ENCODE measurements around the gene IRF7. TPM values are rescaled to one million over a fixed set of nuclear protein-coding genes. Genes with fewer than 3 reads are reported as not detected.

Gene IRF7
- total and polyA plus RNA-seq, 2 of the 4 experiments (the other 2 are of a cell fraction), result 1.6 to 4.5 TPM

GRCh38 chr11:617912-618682 lies 2.3 kb upstream of the IRF7 start:
- Histone ChIP-seq H3K9me1 (ENCODE audit: insufficient read depth, low read length) (0 out of 2 replicates have a peak, but pooled peaks cover 3% of the 10 kb centered on the region), H2BK5ac (ENCODE audit: low read depth, low read length, poor library complexity, severe bottlenecking) (no peak overlapping the region), H2AFZ (replicated peaks; ENCODE audit: low read length, poor library complexity) (no peak overlapping the region), H3K79me1 (ENCODE audit: low read depth in 1 of 2, low read length in 2 of 2) (peaks cover 2 to 28% of the 10 kb centered on the region in 2 experiments; a peak in 3 of 4 replicates), H3K14ac (replicated peaks; ENCODE audit: low read depth, low read length) (no peak overlapping the region), H2BK120ac (ENCODE audit: low read depth, low read length) (no peak overlapping the region), H3K4ac (ENCODE audit: low read depth, low read length) (no peak overlapping the region), H2AK9ac (replicated peaks; ENCODE audit: low read depth, low read length, poor library complexity) (no peak overlapping the region), H3K4me2 (ENCODE audit: low read depth, low read length) (no peak overlapping the region), H4K8ac (ENCODE audit: low read depth in 2 of 2, low read length in 2 of 2) (no peak overlapping the region), H4K91ac (ENCODE audit: insufficient read depth, low read depth, low read length) (no peak overlapping the region), H3K9me3 (ENCODE audit: control insufficient read depth, insufficient read depth, low read length) (no peaks in the 10 kb centered on the region), H3K9ac (ENCODE audit: low read depth, low read length) (no peak overlapping the region), H4K5ac (ENCODE audit: low read depth, low read length) (no peak overlapping the region), H3K56ac (ENCODE audit: extremely low read depth, insufficient read depth, low read length) (no peak overlapping the region), H3K27me3 (ENCODE audit: control insufficient read depth, insufficient read depth, low read length) (no peaks in the 10 kb centered on the region), H3K4me3 (ENCODE audit: insufficient read depth, low read depth, low read length) (no peak overlapping the region), H2AK5ac (ENCODE audit: low read depth, low read length) (no peak overlapping the region), H3K36me3 (ENCODE audit: control insufficient read depth, insufficient read depth, low read length) (peaks cover 12% of the 10 kb centered on the region), H2BK15ac (ENCODE audit: low read depth, low read length) (no peak overlapping the region), H3K23ac (ENCODE audit: low read depth, low read length) (no peak overlapping the region), H4K20me1 (ENCODE audit: insufficient read depth, low read length) (peaks cover 18% of the 10 kb centered on the region), H3K4me1 (ENCODE audit: control insufficient read depth, insufficient read depth, low read length) (peaks cover 4% of the 10 kb centered on the region; the same call in 1 of the 2 replicates), H3K27ac (ENCODE audit: insufficient read depth, low read length) (no peak overlapping the region), H3K18ac (ENCODE audit: low read depth, low read length) (no peak overlapping the region), H2BK20ac (ENCODE audit: low read depth, low read length) (no peak overlapping the region)
- DNase-seq, result no peak
- no peak for ATAC-seq (ENCODE audit: low read depth)
- 96% methylated on average over 17 of the region's 25 CpGs; no CpG with 5 or more reads in 1 of the 2 experiments for WGBS, 2 experiments (ENCODE audit: extremely low coverage in 2 of 2, insufficient read length in 1 of 2)
- dilution Hi-C loops (cut with HindIII; ENCODE audit: low sequenced_read_pairs, unreplicated experiment) (no loop called here), intact Hi-C loops (cut with micrococcal nuclease) (no loop called here), in situ Hi-C loops (cut with MboI; ENCODE audit: low sequenced_read_pairs) (no loop called here)
- POLR2A ChIA-PET (ENCODE audit: unreplicated experiment), result no interaction called here
- no TSS peak for BruUV-seq (replicated peaks)
- TF ChIP-seq RFX5 (IDR thresholded peaks at IDR 0.05; ENCODE audit: low read depth, low read length) (no peak), BHLHE40 (IDR thresholded peaks at IDR 0.05; ENCODE audit: low read depth, low read length) (no peak), CEBPB (IDR thresholded peaks at IDR 0.05; ENCODE audit: low read depth, low read length) (no peak), USF2 (IDR thresholded peaks at IDR 0.05; ENCODE audit: low read depth, low read length) (no peak), CTCF (conservative IDR thresholded peaks at IDR 0.05; ENCODE audit: low read depth, low read length) (no peak), FOS (IDR thresholded peaks at IDR 0.05; ENCODE audit: low read depth, low read length) (no peak), RAD21 (IDR thresholded peaks at IDR 0.05; ENCODE audit: low read length) (no peak)
- TF ChIP-seq, protein P1, sequence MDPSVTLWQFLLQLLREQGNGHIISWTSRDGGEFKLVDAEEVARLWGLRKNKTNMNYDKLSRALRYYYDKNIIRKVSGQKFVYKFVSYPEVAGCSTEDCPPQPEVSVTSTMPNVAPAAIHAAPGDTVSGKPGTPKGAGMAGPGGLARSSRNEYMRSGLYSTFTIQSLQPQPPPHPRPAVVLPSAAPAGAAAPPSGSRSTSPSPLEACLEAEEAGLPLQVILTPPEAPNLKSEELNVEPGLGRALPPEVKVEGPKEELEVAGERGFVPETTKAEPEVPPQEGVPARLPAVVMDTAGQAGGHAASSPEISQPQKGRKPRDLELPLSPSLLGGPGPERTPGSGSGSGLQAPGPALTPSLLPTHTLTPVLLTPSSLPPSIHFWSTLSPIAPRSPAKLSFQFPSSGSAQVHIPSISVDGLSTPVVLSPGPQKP (IDR thresholded peaks at IDR 0.05; ENCODE audit: borderline replicate concordance, low read depth, low read length), result no peak
- CTCF ChIA-PET, result no interaction called here
